Stomach (tissue), 9 donors: Measurements from ENCODE around the gene SLC2A4. TPM values are rescaled to one million over a fixed set of nuclear protein-coding genes. Genes with fewer than 3 reads are reported as not detected.
A peak's percentile ranks its signal among the peaks of the same experiment; 100 is the strongest.

Experiments
- DNase-seq, 2 donors: peaks; one replicate each; pipeline versions ENCODE4 v3.0.0 to v3.0.0-alpha.2; 2013 to 2019
- H3K27ac ChIP-seq, 5 donors: fragments of 200-600 bp in 4 of 5; sonication (generic) in 4 of 5; one replicate each; pipeline ENCODE4 v1.5.1; 2013 to 2019; ENCODE audit warnings: mild to moderate bottlenecking in 1 of 5, moderate library complexity in 1 of 5
- H3K27me3 ChIP-seq, 3 donors: fragments of 200-600 bp; sonication (generic); one replicate each; pipeline ENCODE4 v1.5.1; 2017 to 2019; ENCODE audit warnings: mixed run types in 1 of 3
- H3K36me3 ChIP-seq, 4 donors: fragments of 200-600 bp; sonication (generic); 1 replicate in 3 of 4; 2 replicates in 1 of 4; pipeline ENCODE4 v1.5.1; 2016 to 2019
- H3K4me1 ChIP-seq, 4 donors: fragments of 200-600 bp; sonication (generic); one replicate each; pipeline ENCODE4 v1.5.1; 2016 to 2019
- H3K4me3 ChIP-seq, 4 donors: fragments of 200-600 bp; sonication (generic) in 3 of 4; one replicate each; pipeline ENCODE4 v1.5.1; 2016 to 2019; ENCODE audit warnings: mild to moderate bottlenecking in 1 of 4
- H3K9me3 ChIP-seq, 4 donors: fragments of 200-600 bp; sonication (generic); one replicate each; pipeline ENCODE4 v1.5.1; 2016 to 2019
- EP300 ChIP-seq: sonication (generic); formaldehyde crosslinking; IDR thresholded peaks from one replicate; pipeline ENCODE4 v1.6.1; 2017; ENCODE audit warnings: antibody characterized with exemption
- POLR2A ChIP-seq, 4 donors: fragments of 450-650 bp; IDR thresholded peaks; one replicate each; pipeline ENCODE4 v1.6.1; 2016; ENCODE audit warnings: antibody characterized with exemption in 4 of 4, control low read depth in 2 of 4, mild to moderate bottlenecking in 1 of 4, moderate library complexity in 1 of 4
- POLR2AphosphoS5 ChIP-seq, 3 donors: sonication (generic); formaldehyde crosslinking; IDR thresholded peaks; one replicate each; pipeline ENCODE4 v1.6.1; 2016; ENCODE audit warnings: antibody characterized with exemption in 3 of 3
- WGBS, 5 donors: extraction: QIAGEN DNeasy Blood & Tissue Kit in 3 of 5; methylation state at CpG; one replicate each; pipeline versions ENCODE4 v1.1.5 to v1.1.7; 2013 to 2018; 5-methylcytosine and 5-hydroxymethylcytosine counted together
- intact Hi-C: fragments of 100-400 bp; cut with DNase I; formaldehyde crosslinking; loops from one replicate; pipeline ENCODE4 v1.15.1; 2023; ENCODE audit warnings: low total_unique reads
- polyA plus RNA-seq, 3 donors: library from polyadenylated mRNA; stranded (reverse); fragments of 200-250 nt; gene quantifications; one replicate each; pipeline ENCODE4 v1.2.3, GENCODE V29; 2013
- total RNA-seq, 5 donors: library from RNA; depleted of rRNA; stranded (reverse); fragments of >200 nt; gene quantifications; one replicate each; pipeline versions ENCODE4 v1.1.0 to v1.2.3, GENCODE V29; 2014 to 2016
- TF ChIP-seq, protein P1 (sequence below), 7 experiments: fragments of 450-650 bp in 4 of 7; fragments of 200-600 bp in 3 of 7; sonication (generic) in 3 of 7; IDR thresholded peaks; one replicate each; pipeline ENCODE4 v1.5.1; 2016 to 2019; ENCODE audit warnings: antibody characterized with exemption in 7 of 7, control low read depth in 2 of 7, mild to moderate bottlenecking in 1 of 7
- donor health status: healthy with polysubstance abuse.
- donor health status: Bipolar disorder and iron deficiency.
- donor health status: healthy.

The SLC2A4 gene
- total and polyA plus RNA-seq, 8 donors, result 0.92 to 26.6 (median 5.6) TPM

DNA sequence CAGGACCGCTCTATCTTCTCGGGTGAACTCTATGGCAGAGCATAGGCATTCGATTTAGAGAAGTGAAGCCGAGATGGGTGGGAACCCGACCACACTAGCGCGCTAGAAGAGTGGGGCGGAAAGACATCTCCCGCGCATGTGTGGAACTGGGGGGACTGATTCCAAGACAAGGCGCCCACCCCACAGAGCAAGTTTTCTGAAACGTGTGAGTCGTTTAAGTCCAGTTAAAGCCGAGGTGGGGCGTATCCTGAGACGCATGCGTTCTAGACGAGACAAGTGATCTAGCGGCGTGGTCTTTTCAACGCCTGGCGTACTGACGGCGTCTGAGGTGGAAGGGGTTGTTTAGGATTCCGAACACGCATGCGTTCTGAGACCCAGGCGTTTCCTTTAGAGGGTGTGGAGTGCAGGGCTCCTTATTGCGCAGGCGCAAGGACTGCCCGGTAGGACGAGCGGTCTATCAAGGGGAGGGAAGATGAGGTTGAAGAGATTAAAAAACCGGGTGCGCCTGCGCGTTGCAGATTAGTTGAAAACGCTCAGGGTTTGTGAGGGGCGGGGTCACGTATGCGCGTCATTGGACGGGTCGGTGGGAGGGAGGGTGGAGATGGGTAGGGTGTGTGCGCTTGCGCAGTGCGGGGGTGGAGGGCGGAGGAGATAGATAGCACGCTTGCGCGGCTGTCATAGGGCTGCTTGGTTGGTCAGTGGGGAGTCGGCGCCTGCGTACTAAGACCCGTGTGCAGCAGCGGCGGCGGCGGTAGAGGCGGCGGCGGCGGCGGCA, 25.6 kb downstream of the SLC2A4 start, which contains the start of gene EIF5A:
TSS of gene EIF5A (plus strand) at position 718 of the 775 bp plus-strand sequence. CDS start 2,008 bp downstream, outside the sequence.
- no peak for TF ChIP-seq EP300
- TF ChIP-seq, protein P1, sequence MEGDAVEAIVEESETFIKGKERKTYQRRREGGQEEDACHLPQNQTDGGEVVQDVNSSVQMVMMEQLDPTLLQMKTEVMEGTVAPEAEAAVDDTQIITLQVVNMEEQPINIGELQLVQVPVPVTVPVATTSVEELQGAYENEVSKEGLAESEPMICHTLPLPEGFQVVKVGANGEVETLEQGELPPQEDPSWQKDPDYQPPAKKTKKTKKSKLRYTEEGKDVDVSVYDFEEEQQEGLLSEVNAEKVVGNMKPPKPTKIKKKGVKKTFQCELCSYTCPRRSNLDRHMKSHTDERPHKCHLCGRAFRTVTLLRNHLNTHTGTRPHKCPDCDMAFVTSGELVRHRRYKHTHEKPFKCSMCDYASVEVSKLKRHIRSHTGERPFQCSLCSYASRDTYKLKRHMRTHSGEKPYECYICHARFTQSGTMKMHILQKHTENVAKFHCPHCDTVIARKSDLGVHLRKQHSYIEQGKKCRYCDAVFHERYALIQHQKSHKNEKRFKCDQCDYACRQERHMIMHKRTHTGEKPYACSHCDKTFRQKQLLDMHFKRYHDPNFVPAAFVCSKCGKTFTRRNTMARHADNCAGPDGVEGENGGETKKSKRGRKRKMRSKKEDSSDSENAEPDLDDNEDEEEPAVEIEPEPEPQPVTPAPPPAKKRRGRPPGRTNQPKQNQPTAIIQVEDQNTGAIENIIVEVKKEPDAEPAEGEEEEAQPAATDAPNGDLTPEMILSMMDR (IDR thresholded peaks at IDR 0.05), result peak in 1 of 7 experiments; percentile 12
- peak in 2 of 4 donors; percentile 84 to 85 for TF ChIP-seq POLR2A (IDR thresholded peaks at IDR 0.05)
- TF ChIP-seq POLR2AphosphoS5 (IDR thresholded peaks at IDR 0.05), result peak; percentile 94 to 97 (median 95)
- 0 to 1% (median 0%) methylated on average over 55 to 64 of the region's 64 CpGs for WGBS, 5 donors
- Histone ChIP-seq H3K27ac (peak within 1 kb of the TSS; percentile 98 to 100 (median 100)), H3K36me3 (peaks cover 23 to 29% (median 28%) of the 10 kb centered on the region in 4 donors), H3K9me3 (no peaks in the 10 kb centered on the region), H3K27me3 (no peaks in the 10 kb centered on the region), H3K4me3 (peak within 1 kb of the TSS; percentile 94 to 99 (median 98)), H3K4me1 (peaks cover 17 to 40% (median 37%) of the 10 kb centered on the region in 4 donors)
- peak; percentile 100 for DNase-seq
- intact Hi-C loops, result no loop called here

DNA sequence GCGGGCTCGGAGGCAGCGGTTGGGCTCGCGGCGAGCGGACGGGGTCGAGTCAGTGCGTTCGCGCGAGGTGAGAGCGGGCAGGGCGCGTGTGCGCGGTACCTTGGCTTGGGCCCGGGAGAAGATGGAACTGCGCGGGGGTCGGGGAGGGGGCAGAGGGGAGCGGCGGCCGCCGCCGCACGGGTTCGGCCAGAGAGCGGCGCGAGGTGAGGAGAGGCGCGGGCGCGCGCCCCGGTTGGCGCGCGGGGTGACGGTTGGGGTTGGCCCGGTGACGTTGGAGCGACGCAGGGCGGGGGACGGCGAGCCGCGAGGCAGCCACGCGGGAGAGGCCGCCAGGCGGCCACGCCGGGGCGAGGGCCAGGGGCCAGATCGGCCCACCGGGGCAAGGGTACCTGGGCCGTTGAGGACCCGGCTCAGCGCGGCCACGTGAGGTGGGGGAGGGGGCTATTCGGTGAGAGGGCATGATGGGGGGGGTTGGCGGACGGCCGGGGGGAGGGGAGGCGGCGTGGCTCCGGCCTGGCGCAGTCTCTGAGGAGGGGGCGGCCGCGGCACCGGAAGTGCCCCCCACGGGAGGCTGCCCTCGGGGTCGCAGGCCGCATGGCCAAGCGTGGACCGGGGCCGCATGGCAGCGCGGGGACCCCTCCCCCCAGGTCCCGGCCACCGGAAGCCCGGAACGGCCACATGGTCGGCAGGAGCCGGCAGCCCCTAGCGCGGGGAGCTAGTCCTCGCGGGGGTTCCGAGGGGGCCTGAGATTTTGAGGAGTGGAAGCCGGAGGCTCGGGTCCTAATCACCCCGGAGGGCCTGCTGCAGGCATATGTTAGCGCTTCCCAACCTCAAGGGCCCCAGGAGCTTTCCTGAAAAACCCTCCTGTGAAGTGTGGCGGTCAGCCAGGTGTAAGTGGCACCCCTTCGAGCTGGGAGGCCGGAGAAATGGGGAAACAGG, 26.4 kb downstream of the SLC2A4 start:
- no peaks in the 10 kb centered on the region for H3K9me3 ChIP-seq
- intact Hi-C loops, result no loop called here
- H3K4me1 ChIP-seq, result peaks cover 24 to 49% (median 43%) of the 10 kb centered on the region in 4 donors
- TF ChIP-seq, protein P1 (IDR thresholded peaks at IDR 0.05), result no peak
- TF ChIP-seq POLR2AphosphoS5 (IDR thresholded peaks at IDR 0.05), result no peak
- WGBS, 5 donors, result 0 to 1% (median 1%) methylated on average over 45 to 104 of the region's 104 CpGs
- H3K36me3 ChIP-seq, result peaks cover 31 to 38% (median 37%) of the 10 kb centered on the region in 4 donors
- peak overlapping the region; percentile 98 to 100 (median 100) for H3K27ac ChIP-seq
- H3K27me3 ChIP-seq, result no peaks in the 10 kb centered on the region
- peak; percentile 51 to 82 for DNase-seq
- H3K4me3 ChIP-seq, result peak overlapping the region; percentile 94 to 99 (median 98)

DNA sequence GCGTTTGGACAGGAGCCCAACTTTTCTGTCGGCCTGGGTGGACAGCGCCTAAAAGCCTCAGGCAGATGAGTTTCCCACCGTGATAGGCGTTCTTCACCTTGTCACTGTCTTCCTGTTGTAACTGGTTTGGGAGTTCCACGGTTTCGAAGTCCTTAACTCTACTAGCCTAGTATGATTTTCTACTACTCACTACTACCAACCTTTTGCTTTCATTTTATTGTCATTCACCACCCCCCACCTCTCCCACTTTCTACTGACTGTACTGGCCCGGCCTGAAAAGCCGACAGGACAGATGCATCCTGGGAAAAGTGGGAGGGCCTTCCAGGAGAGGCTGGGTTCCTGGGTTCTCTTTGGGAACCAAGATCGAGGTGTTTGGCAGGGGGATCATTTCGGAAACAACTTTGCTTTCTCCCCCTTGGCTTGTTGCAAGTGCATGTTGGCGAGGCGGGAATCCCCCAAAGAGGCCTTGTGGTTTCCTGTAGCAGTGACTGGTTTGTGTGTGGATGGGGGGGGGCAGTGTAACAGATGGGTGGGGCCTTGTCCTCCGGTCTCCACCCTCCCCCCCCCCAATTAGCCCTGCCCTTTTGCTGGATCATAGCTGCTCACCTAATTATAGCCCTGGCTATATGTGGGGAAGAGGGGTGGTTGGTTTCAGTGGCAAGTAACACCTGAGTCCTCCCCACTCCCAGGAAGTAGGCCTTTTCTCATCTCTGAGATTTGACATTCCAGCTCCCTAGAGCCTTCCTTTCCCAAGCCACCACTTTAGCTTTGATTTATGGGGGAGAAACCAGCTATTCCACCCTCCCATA, 27.3 kb downstream of the SLC2A4 start:
- intact Hi-C loops, result no loop called here
- Histone ChIP-seq H3K4me3 (peak overlapping the region; percentile 94 to 99 (median 98)), H3K27ac (peak overlapping the region; percentile 98 to 100 (median 100)), H3K36me3 (peaks cover 40 to 46% (median 45%) of the 10 kb centered on the region in 4 donors), H3K4me1 (peaks cover 32 to 57% (median 51%) of the 10 kb centered on the region in 4 donors), H3K27me3 (no peaks in the 10 kb centered on the region), H3K9me3 (no peaks in the 10 kb centered on the region)
- 0 to 2% (median 0%) methylated on average over 13 to 14 of the region's 14 CpGs for WGBS, 5 donors
- DNase-seq, result peak; percentile 81 to 94
- TF ChIP-seq, protein P1 (IDR thresholded peaks at IDR 0.05), result peak in 1 of 7 experiments; percentile 16
- peak in 2 of 4 donors; percentile 41 to 52 for TF ChIP-seq POLR2A (IDR thresholded peaks at IDR 0.05)
- TF ChIP-seq EP300, result no peak
- peak; percentile 61 to 80 (median 68) for TF ChIP-seq POLR2AphosphoS5 (IDR thresholded peaks at IDR 0.05)
